ENCODE data around the gene TNNI3. TPM values are rescaled to one million over a fixed set of nuclear protein-coding genes. Genes with fewer than 3 reads are reported as not detected.

The TNNI3 gene
- total RNA-seq, 6 donors from 2014 or later = 1.0 to 14.6 (median 5.9) TPM

DNA sequence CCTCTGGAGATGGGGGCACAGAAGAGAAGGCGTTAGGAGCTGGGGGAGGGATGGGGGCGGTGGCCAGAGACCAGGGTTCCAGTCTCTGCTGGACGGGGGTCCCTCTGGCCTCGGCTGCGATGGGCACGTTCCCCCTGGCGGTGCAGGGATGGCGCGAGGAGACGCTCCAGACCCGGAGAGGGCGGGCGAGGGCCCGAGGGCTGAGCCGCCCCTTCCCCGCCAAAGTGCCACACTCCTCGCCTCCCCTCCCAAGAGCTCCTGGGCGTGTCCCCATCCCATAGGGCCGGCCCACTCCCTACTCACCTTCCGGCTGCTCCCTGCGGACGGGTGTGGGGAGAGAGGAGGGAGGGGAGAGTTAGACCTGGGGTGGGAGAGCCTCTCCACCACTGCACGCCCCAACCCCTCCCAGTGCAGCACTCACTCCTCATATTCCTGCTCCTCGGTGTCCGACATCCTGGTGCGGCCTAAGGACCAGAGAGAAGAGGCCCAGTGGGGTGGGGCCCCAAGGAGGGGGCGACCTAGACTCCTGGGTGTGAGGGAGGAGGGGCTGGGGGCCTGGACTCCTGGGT lies 10.7 kb downstream of the TNNI3 start:
- Histone ChIP-seq H3K4me3 (peak overlapping the region in 1 of 4 donors; percentile 20), H3K4me1 (peaks cover 0 to 21% (median 13%) of the 10 kb centered on the region in 4 donors), H3K27ac (no peak overlapping the region), H3K9me3 (no peaks in the 10 kb centered on the region), H3K36me3 (no peaks in the 10 kb centered on the region), H3K27me3 (peaks cover 0 to 45% (median 20%) of the 10 kb centered on the region in 4 donors)
- TF ChIP-seq POLR2AphosphoS5 (IDR thresholded peaks at IDR 0.05) (no peak), EP300 (IDR thresholded peaks at IDR 0.05) (no peak)
- WGBS, 2 donors = 3 to 4% methylated on average over 10 to 24 of the region's 27 CpGs
- peak in 1 of 2 donors; percentile 23 for ATAC-seq (ENCODE audit: low FRiP score in 2 of 2)
- peak in 1 of 2 donors; percentile 65 for DNase-seq

- WGBS, 2 donors = 2% methylated on average over 28 to 37 of the region's 41 CpGs
- no peaks in the 10 kb centered on the region for H3K9me3 ChIP-seq
- peaks cover 0 to 50% (median 21%) of the 10 kb centered on the region in 4 donors for H3K27me3 ChIP-seq
- no peaks in the 10 kb centered on the region for H3K36me3 ChIP-seq
- peak in 1 of 2 donors; percentile 71 for DNase-seq
- peak overlapping the region in 1 of 4 donors; percentile 20 for H3K4me3 ChIP-seq
- ATAC-seq (ENCODE audit: low FRiP score in 2 of 2) = no peak
- TF ChIP-seq POLR2A (IDR thresholded peaks at IDR 0.05) (no peak), EP300 (IDR thresholded peaks at IDR 0.05) (no peak), CTCF (IDR thresholded peaks at IDR 0.05) (peak in 2 of 6 experiments; percentile 20 to 25), POLR2AphosphoS5 (IDR thresholded peaks at IDR 0.05) (no peak)
- H3K4me1 ChIP-seq = peaks cover 0 to 23% (median 19%) of the 10 kb centered on the region in 4 donors
- no peak overlapping the region for H3K27ac ChIP-seq
Measured at GRCh38 chr19:55146078-55146704, 11.3 kb downstream of the TNNI3 start.

- no peak for TF ChIP-seq EP300 (IDR thresholded peaks at IDR 0.05)
- no peak for TF ChIP-seq POLR2A (IDR thresholded peaks at IDR 0.05)
- TF ChIP-seq POLR2AphosphoS5 (IDR thresholded peaks at IDR 0.05) = no peak
- TF ChIP-seq CTCF (IDR thresholded peaks at IDR 0.05) = no peak
- DNase-seq = no peak
- Histone ChIP-seq H3K9me3 (no peaks in the 10 kb centered on the region), H3K36me3 (no peaks in the 10 kb centered on the region), H3K27me3 (peaks cover 0 to 50% (median 21%) of the 10 kb centered on the region in 4 donors), H3K4me3 (no peak overlapping the region), H3K27ac (no peak overlapping the region), H3K4me1 (peaks cover 0 to 26% (median 21%) of the 10 kb centered on the region in 4 donors)
- ATAC-seq (ENCODE audit: low FRiP score in 2 of 2) = no peak
- 16 to 21% methylated on average over 3 of the region's 3 CpGs for WGBS, 2 donors
Measured at GRCh38 chr19:55145232-55145631, 12.3 kb downstream of the TNNI3 start.

GRCh38 chr19:55141696-55142095 lies 15.8 kb downstream of the TNNI3 start:
- 11 to 29% methylated on average over 15 to 16 of the region's 21 CpGs for WGBS, 2 donors
- H3K27me3 ChIP-seq = peaks cover 0 to 33% (median 16%) of the 10 kb centered on the region in 4 donors
- no peaks in the 10 kb centered on the region for H3K36me3 ChIP-seq
- TF ChIP-seq CTCF (IDR thresholded peaks at IDR 0.05) (no peak), POLR2AphosphoS5 (IDR thresholded peaks at IDR 0.05) (no peak), EP300 (IDR thresholded peaks at IDR 0.05) (no peak), POLR2A (IDR thresholded peaks at IDR 0.05) (no peak)
- H3K27ac ChIP-seq = no peak overlapping the region
- H3K9me3 ChIP-seq = no peaks in the 10 kb centered on the region
- peak in 1 of 2 donors; percentile 78 for DNase-seq
- peaks cover 0 to 25% (median 20%) of the 10 kb centered on the region in 4 donors for H3K4me1 ChIP-seq
- H3K4me3 ChIP-seq = no peak overlapping the region
- ATAC-seq (ENCODE audit: low FRiP score in 2 of 2) = peak in 1 of 2 donors; percentile 24

GRCh38 chr19:55137915-55138314 lies 19.6 kb downstream of the TNNI3 start:
- DNase-seq = no peak
- Histone ChIP-seq H3K36me3 (no peaks in the 10 kb centered on the region), H3K27ac (no peak overlapping the region), H3K4me1 (peaks cover 0 to 11% (median 8%) of the 10 kb centered on the region in 4 donors), H3K4me3 (no peak overlapping the region), H3K9me3 (no peaks in the 10 kb centered on the region), H3K27me3 (peaks cover 0 to 15% (median 3%) of the 10 kb centered on the region in 4 donors)
- 50% methylated on average over 9 of the region's 9 CpGs for whole genome bisulfite sequencing, 2 donors
- no peak for TF ChIP-seq POLR2A (IDR thresholded peaks at IDR 0.05)
- no peak for TF ChIP-seq POLR2AphosphoS5 (IDR thresholded peaks at IDR 0.05)
- TF ChIP-seq EP300 (IDR thresholded peaks at IDR 0.05) = no peak
- ATAC-seq (ENCODE audit: low FRiP score in 2 of 2) = no peak
